ENCODE data around the gene MRPL14. TPM values are rescaled to one million over a fixed set of nuclear protein-coding genes. Genes with fewer than 3 reads are reported as not detected.

Gene MRPL14
- total RNA-seq, 2 experiments from 2014 or later, result 51.3 to 87.2 TPM

DNA sequence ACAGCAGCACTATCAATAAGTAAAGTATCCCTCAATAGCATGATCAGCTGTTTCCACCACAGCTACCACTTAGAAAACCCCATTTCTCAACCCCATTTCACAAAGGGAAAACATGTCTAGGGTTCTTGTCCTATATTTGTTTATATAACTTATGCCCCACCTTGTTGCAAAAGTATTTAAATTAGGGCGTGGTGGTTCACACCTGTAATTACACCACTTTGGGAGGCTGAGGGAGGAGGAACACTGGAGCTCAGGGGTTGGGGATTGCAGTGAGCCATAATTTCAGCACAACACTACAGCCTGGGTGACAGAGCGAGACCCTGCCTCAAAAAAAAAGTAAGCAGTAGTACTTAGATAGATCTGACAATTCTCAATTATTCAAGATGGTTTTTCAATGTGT, 3.7 kb downstream of the MRPL14 start:
- Histone ChIP-seq H3K4me1 (ENCODE audit: insufficient read depth, low read length, poor library complexity, severe bottlenecking) (peaks cover 45% of the 10 kb centered on the region), H4K20me1 (ENCODE audit: insufficient read depth, low read length) (peaks cover 45% of the 10 kb centered on the region), H2AFZ (ENCODE audit: low read length) (no peak overlapping the region), H3K9me2 (ENCODE audit: insufficient read depth, low read length) (no peaks in the 10 kb centered on the region), H3K4me2 (ENCODE audit: low read length) (peak overlapping the region; percentile 98), H3K9me3 (ENCODE audit: low read length) (no peaks in the 10 kb centered on the region), H3K36me3 (ENCODE audit: insufficient read depth, low read length) (peaks cover 27% of the 10 kb centered on the region), H3K79me2 (ENCODE audit: insufficient read depth, low read depth, low read length) (peaks cover 86% of the 10 kb centered on the region), H3K27ac (ENCODE audit: low read depth, low read length, poor library complexity, severe bottlenecking) (no peak overlapping the region), H3K4me3 (ENCODE audit: low read depth, low read length, poor library complexity, severe bottlenecking) (peak overlapping the region; percentile 0)
- no TSS peak for BruUV-seq (replicated peaks)
- intact Hi-C loops (cut with micrococcal nuclease; ENCODE audit: unreplicated experiment), result no loop called here
- ChIA-PET CTCF (ENCODE audit: unreplicated experiment) (no interaction called here), POLR2A (interaction anchor here (0.7 to 1.1 kb wide), 2 partner anchors 12 to 21 kb away, joined by 4 to 5 read pairs; no protein-coding TSS in a partner anchor)
- no peak for DNase-seq (ENCODE audit: low spot score)
- no peak for TF ChIP-seq EZH2phosphoT487 (IDR thresholded peaks at IDR 0.05; ENCODE audit: borderline replicate concordance, low read depth, low read length)
- TF ChIP-seq, protein P1, sequence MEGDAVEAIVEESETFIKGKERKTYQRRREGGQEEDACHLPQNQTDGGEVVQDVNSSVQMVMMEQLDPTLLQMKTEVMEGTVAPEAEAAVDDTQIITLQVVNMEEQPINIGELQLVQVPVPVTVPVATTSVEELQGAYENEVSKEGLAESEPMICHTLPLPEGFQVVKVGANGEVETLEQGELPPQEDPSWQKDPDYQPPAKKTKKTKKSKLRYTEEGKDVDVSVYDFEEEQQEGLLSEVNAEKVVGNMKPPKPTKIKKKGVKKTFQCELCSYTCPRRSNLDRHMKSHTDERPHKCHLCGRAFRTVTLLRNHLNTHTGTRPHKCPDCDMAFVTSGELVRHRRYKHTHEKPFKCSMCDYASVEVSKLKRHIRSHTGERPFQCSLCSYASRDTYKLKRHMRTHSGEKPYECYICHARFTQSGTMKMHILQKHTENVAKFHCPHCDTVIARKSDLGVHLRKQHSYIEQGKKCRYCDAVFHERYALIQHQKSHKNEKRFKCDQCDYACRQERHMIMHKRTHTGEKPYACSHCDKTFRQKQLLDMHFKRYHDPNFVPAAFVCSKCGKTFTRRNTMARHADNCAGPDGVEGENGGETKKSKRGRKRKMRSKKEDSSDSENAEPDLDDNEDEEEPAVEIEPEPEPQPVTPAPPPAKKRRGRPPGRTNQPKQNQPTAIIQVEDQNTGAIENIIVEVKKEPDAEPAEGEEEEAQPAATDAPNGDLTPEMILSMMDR (conservative IDR thresholded peaks at IDR 0.05; ENCODE audit: low read length), result no peak

DNA sequence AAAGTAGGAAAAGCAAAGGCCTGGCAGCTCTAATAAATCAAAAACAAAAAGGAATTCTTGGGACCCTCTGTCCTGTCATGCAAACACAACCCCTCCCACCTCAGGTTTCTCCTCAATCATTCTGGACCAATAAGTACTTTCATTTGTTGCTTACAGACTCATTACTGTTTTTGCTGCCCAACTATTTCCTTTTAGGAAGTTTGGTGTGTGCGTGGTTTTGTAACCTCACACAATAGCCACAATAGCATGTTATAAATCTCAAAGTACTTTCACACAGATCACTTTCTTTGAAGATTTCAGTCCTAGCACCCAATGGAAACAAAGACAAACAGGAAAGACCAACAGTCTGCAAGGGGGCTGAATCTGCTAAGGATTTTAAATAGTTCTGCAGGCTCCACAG, 4.5 kb downstream of the MRPL14 start:
- Histone ChIP-seq H3K4me2 (ENCODE audit: low read length) (peak overlapping the region; percentile 98), H4K20me1 (ENCODE audit: insufficient read depth, low read length) (peaks cover 45% of the 10 kb centered on the region), H3K79me2 (ENCODE audit: insufficient read depth, low read depth, low read length) (peaks cover 93% of the 10 kb centered on the region), H3K4me1 (ENCODE audit: insufficient read depth, low read length, poor library complexity, severe bottlenecking) (peaks cover 39% of the 10 kb centered on the region), H3K36me3 (ENCODE audit: insufficient read depth, low read length) (peaks cover 34% of the 10 kb centered on the region), H3K9me2 (ENCODE audit: insufficient read depth, low read length) (no peaks in the 10 kb centered on the region), H3K4me3 (ENCODE audit: low read depth, low read length, poor library complexity, severe bottlenecking) (peak overlapping the region; percentile 0), H2AFZ (ENCODE audit: low read length) (no peak overlapping the region), H3K27ac (ENCODE audit: low read depth, low read length, poor library complexity, severe bottlenecking) (no peak overlapping the region), H3K9me3 (ENCODE audit: low read length) (no peaks in the 10 kb centered on the region)
- DNase-seq (ENCODE audit: low spot score), result peak; percentile 12
- POLR2A ChIA-PET, result interaction anchor here (0.7 to 1.2 kb wide), 3 partner anchors 11 to 326 kb away, joined by 4 to 5 read pairs (median 4); no protein-coding TSS in a partner anchor
- CTCF ChIA-PET (ENCODE audit: unreplicated experiment), result no interaction called here
- TF ChIP-seq, protein P1 (conservative IDR thresholded peaks at IDR 0.05; ENCODE audit: low read length), result no peak
- no peak for TF ChIP-seq EZH2phosphoT487 (IDR thresholded peaks at IDR 0.05; ENCODE audit: borderline replicate concordance, low read depth, low read length)
- intact Hi-C loops (cut with micrococcal nuclease; ENCODE audit: unreplicated experiment), result no loop called here
- BruUV-seq (replicated peaks), result no TSS peak

DNA sequence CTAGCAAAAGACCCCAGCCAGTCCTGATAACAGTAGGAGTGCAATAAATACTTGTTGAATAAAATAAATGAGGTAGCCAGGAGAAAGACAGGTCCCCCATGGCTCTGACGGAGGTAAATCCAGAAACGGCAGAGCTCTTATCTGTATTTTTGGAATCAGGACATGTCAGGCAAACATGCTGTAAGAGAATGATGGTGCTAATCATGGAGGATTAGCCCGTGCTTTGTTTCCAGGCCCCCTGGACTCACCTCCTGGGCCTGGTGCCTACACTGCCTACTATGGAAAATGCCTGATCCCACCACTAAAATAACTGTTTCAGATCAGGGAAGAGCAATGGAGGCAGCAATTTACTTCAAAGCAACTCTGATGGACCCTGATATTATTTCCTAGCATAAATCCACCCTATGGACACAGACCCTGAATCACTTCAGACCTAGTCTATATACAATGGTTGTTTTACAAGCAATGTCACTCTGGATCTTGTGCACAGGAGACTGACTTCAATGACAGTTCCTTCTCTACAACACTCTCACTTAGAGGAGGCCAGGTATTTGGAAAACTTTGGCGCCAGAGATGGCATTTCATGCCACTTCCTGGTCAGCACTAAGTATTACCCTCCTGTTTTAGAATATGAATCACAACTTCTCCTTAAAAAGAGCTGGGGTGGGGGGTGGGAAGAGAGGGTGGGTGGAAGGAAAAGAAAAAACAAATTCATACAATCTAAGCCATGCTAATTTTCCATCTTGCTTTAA, 6.4 kb downstream of the MRPL14 start:
- intact Hi-C loops (cut with micrococcal nuclease; ENCODE audit: unreplicated experiment), result no loop called here
- H3K4me3 ChIP-seq (ENCODE audit: low read depth, low read length, poor library complexity, severe bottlenecking), result no peak overlapping the region
- peaks cover 51% of the 10 kb centered on the region for H3K36me3 ChIP-seq (ENCODE audit: insufficient read depth, low read length)
- no TSS peak for BruUV-seq (replicated peaks)
- ChIA-PET POLR2A (interaction anchor here (0.6 kb wide), 1 partner anchor 9 kb away, joined by 3 read pairs; no protein-coding TSS in a partner anchor), CTCF (ENCODE audit: unreplicated experiment) (no interaction called here)
- no peak overlapping the region for H3K4me2 ChIP-seq (ENCODE audit: low read length)
- peaks cover 99% of the 10 kb centered on the region for H3K79me2 ChIP-seq (ENCODE audit: insufficient read depth, low read depth, low read length)
- no peaks in the 10 kb centered on the region for H3K9me3 ChIP-seq (ENCODE audit: low read length)
- TF ChIP-seq, protein P1 (conservative IDR thresholded peaks at IDR 0.05; ENCODE audit: low read length), result no peak
- TF ChIP-seq EZH2phosphoT487 (IDR thresholded peaks at IDR 0.05; ENCODE audit: borderline replicate concordance, low read depth, low read length), result no peak
- no peak overlapping the region for H2AFZ ChIP-seq (ENCODE audit: low read length)
- no peak for DNase-seq (ENCODE audit: low spot score)
- H3K9me2 ChIP-seq (ENCODE audit: insufficient read depth, low read length), result no peaks in the 10 kb centered on the region
- H3K4me1 ChIP-seq (ENCODE audit: insufficient read depth, low read length, poor library complexity, severe bottlenecking), result peaks cover 43% of the 10 kb centered on the region
- no peak overlapping the region for H3K27ac ChIP-seq (ENCODE audit: low read depth, low read length, poor library complexity, severe bottlenecking)
- peaks cover 37% of the 10 kb centered on the region for H4K20me1 ChIP-seq (ENCODE audit: insufficient read depth, low read length)

Measured in OCI-LY7 (cell line).